GM21529 (cell line): ENCODE results near the gene GPR155.

Source experiments
- ATAC-seq: cut with Tn5 transposase; IDR thresholded peaks from one replicate; pipeline ENCODE4 v1.9.1; 2021; ENCODE audit not compliant: unreplicated experiment

The GPR155 gene, protein sequence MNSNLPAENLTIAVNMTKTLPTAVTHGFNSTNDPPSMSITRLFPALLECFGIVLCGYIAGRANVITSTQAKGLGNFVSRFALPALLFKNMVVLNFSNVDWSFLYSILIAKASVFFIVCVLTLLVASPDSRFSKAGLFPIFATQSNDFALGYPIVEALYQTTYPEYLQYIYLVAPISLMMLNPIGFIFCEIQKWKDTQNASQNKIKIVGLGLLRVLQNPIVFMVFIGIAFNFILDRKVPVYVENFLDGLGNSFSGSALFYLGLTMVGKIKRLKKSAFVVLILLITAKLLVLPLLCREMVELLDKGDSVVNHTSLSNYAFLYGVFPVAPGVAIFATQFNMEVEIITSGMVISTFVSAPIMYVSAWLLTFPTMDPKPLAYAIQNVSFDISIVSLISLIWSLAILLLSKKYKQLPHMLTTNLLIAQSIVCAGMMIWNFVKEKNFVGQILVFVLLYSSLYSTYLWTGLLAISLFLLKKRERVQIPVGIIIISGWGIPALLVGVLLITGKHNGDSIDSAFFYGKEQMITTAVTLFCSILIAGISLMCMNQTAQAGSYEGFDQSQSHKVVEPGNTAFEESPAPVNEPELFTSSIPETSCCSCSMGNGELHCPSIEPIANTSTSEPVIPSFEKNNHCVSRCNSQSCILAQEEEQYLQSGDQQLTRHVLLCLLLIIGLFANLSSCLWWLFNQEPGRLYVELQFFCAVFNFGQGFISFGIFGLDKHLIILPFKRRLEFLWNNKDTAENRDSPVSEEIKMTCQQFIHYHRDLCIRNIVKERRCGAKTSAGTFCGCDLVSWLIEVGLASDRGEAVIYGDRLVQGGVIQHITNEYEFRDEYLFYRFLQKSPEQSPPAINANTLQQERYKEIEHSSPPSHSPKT

DNA sequence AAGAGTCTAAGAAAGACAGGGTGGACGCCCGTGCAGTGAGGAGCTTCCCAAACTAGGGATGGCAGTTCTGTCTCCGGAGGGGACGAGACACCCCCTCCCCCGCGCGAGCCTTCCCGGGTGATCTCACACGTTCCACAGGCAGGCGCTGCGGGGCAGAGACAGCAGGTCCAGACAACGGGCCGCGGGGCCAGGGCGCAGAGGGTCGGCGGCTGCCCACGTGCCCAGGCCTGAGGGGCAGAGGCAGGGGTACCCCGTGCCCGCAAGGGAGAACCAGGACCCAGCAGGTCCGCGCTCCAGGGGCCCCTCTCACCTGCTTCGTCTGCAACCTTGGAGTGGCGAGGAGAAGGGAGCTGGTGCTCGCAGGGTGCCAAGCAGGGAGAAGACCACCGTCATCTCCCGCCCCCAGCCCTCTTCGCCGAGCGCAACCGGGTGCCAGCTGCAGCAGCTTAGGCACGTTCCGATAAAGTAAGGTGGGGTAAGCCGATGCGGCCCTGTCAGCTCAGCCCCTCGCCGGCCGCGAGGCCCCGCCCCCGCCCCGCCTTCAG lies at the start of gene GPR155:
TSS of gene GPR155 (minus strand) at position 467 of the 545 bp plus-strand sequence. CDS start 5,073 bp downstream, outside the sequence.
- peak; percentile 47 for ATAC-seq

DNA sequence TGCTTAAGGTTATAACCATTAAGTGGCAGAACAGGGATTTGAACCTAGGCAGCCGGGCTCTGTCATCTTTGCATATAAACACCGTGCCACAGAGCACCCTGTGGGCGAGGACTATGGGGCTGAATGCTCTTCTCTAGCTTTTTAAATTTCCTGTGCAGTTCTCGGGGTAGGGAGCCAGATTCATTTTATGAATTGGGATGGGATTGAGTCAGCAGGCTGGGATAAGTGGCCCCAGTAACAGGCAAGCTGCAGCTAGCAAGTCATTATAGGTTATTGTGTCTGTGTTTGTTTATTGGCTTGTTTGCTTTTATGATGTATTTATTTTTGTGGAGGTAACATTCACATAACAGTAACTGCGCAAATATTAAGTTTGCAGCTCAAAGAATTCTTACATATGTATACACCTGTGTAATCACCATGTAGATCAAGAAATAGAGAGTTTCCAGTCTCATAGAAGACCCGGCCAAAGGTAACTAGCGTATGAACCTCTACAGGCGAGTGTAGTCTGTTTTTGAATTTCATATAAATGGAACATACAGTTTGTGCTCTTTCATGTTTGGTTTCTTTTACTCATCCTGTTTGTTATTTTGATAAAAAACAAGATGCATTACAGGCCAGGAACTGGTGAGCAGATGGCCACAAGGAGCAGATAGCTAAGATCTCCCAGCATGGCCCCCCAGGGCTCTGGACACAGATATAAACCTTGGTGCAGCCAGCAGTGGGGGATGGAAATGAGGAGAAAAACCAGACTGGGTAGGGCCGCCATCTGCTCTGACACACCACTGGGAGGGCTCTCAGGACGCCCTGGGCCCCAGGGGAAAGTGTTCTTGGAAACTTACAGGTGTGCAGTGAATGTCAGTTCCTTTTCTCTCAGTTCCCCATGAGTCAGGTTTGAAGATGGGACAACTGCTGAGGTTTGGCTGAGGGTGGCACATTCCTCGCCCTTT lies 49.2 kb upstream of the GPR155 start:
- peak; percentile 66 for ATAC-seq

DNA sequence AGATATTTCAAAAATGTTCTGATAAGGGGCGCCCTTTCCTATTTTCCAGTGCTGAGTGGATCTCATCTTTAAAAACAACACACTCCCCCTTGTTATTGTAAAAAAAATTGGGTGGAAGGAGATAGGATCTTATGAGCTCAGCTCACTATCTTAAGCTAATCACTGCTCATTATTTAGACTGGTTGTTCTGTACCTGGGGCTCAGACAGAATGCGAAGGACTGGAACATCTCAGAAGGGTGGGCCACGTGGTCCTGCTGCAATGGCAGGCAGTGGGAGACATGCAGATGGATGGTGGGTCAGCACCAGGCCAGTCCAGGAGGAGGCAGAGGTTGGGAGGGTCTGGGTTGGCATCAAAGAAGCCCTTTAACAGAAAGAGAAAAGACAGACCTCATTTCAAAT lies 48.3 kb upstream of the GPR155 start:
- ATAC-seq: no peak

DNA sequence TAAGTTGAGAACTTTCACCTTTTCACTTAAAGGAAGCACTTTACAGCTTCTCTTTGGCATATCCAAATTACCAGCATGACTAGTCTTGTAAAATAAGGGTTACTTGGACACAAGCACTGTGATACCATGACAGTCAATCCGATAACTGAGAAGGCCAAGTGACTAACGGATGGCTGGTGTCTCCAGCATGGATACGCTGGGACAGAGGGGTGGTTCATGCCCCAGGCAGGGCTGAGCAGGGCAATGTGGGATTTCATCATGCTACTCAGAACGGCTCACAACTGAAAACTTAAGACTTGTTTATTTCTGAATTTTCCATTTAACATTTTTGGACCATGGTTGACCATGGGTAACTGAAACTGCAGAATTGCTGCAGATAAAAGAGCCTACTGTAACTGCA lies 43.1 kb upstream of the GPR155 start:
- no peak for ATAC-seq

DNA sequence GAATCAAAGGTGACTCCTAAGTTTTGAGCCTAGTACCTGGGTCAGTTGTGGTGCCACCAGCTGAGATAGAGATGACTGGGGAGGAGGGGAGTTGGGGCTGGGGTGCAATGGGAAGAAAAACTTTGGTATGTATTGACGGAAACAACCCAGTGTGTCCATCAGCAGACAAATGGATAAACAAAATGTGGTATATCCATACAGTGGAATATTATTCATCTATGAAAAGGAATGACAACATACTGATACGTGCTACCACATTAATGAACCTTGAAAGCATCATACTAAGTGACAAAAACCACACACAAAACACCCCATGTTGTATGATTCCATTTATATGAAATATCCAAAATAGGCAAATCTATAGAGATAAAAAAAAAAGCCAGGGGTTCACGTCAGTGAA lies 41.1 kb upstream of the GPR155 start:
- ATAC-seq: no peak

DNA sequence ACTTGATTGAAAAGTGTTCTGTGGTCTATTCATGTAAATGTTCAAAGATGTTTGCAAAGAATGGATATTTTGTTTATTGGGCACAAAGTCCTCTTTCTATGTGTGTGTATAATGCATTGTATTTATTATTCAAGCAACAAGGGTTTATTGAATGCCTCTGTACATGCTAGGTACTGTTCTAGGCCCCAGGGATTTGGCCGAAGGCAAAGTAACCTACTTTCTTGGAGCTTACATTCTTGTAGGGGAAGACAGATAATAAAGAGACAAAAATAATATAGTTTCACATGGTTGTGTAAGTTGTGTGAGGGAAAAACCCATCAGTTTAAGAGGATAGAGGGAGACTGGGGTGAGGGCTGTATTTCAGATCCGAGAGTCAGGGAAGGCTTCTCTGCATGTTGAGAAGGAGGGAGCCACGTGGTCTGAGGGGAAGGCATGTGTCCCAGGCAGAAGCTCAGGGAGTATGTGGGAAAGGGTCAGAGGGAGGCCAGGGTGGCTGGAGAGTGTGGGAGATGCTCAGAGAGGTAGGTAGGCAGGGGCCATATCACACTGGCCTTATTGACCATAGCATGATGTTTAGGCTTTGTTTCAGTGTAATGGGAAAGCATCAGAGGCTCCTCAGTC lies 40.4 kb upstream of the GPR155 start:
- ATAC-seq: no peak

DNA sequence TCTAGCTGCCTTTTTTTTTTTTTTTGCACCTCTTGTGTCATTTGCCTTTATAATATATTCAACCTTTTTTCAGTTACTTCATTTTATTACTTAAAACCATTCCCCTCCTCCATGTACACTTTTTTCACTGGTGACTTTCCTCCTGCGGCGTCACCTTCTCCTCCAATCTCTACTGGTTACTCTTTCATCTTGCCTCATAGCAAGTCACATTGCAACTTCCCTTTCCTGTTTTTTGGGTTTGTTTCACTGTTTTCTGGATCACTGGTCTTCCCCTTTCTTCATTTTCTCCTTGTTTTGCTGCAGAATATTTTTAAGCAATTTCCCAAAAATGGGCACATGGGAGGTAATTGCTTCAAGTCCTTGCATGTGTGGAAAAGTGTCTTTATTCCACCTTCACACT lies 37.7 kb upstream of the GPR155 start:
- ATAC-seq: no peak

DNA sequence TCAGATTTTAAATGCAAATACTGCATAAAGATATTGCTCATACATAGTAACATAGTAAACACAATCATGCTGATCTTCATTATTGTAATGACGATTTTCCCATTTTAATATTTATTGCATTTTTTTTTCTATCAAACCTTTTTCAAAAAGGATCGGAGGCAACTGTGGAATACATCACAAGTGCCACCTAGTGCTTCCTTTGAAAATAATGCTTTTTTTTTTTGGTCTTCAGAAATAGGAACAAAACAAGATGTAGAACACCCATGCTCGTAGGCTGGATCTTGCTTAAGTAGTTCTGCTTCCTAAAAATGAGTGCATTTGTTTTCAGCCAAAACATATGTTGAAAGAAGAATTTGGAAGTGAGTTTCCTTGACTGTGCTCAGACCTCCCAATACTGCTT lies 35.7 kb upstream of the GPR155 start:
- ATAC-seq: no peak

DNA sequence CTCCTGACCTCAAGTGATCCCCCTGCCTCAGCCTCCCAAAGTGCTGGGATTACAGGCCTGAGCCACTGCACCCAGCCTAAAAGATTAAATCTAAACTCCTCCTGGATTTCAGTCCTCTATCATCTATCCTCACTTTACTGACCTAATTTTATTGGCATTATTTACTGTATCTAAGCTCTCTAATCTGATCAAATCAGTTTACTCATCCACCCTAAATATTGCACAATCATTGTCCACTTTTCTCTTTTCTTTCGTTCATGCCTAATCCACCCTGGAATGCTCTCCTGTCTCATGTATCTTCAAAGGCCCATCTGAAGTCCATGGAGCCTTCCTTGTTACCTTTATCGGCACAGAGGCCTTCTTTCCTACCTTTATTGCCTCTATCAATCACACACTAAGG lies 31.6 kb upstream of the GPR155 start:
- ATAC-seq: no peak

DNA sequence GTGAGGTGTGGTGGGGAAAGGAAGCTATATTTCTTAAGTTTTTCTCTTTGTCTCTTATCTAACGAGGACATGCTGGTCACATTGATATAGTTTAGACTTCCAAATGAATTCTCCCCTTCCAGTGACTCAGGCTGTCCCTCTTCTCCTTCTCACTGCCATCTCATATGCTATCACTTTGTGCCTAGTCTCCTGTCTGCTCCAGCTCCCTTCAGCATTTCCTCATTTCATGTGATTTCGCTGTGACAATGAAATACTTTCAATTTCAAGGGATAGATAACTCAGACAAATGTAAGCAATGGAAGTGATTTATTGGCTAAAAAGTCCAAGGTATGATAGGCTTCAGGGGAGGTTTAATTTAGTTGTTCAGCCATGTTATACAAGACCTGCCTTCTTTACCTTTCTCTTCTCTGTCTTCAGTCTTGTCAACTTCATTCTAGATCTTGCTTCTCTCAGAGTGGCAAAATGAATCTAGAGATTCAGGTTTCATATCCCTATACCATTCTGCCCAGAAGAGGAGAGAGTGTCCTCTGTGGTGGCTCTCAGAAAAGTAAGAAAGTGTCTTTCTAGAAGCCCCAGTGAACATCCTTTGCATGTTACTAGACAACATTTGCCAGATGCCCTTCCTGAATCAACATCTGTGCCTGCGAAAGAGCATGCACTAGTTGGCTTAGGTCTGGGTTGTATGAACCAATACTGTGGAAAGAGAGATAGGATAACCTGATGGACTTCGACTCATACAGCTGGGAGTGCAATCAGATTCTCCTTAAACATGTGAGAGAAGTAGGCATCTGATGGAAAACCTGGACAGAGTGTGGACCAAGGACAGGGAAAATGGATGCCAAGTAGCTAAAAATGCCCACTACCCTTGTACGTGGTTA lies 29.9 kb upstream of the GPR155 start:
- ATAC-seq: no peak

DNA sequence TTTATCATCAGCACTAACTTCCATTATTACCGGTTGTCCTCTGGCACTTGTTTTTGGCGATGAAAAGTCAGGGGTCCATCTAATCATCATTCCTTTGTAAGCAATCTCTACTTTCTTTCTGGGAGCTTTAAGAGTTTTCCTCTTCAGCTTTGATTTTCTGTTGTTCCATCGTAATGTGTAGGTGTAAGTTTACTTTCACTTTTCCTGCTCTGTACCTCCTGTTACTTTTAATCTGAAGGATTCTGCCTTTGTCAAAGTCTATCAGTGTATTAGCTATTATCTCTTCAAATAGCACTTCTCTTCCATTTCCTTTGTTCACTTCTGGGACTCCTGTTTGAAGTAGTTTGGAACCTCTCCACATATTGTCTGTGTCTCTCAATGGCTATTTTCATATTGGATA lies 25.5 kb upstream of the GPR155 start:
- no peak for ATAC-seq

DNA sequence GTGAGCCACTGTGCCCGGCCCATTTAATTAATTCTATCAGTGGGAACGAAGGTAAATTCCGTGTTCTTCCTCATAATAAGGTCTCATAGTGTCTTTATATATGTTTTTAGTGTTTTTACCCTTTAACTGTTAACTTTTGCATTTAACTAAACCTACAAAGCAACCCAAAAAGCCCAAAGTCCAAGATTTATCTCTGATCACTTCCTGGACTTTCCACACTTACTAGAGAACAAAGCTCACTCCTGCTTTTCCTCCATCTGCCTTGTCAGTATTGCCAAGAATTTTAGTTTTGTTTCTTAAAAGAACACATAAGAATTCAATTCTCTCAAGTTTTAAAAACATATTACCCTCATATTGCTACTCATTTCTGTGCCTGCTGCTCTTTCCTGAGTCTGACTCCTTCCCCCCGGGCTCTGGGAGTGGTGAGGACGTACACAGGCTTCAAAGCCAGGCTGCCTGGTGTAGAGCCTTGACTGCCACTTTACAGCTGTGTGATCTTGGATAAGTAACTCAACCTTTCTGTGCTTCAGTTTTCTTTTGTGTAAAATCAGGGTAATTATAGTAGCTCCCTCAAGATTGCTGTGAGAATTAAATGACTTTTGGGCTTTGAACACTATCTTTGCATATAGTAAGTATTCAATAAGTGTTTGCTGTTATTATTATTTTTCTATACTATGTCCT lies 24.9 kb upstream of the GPR155 start:
- ATAC-seq: no peak

DNA sequence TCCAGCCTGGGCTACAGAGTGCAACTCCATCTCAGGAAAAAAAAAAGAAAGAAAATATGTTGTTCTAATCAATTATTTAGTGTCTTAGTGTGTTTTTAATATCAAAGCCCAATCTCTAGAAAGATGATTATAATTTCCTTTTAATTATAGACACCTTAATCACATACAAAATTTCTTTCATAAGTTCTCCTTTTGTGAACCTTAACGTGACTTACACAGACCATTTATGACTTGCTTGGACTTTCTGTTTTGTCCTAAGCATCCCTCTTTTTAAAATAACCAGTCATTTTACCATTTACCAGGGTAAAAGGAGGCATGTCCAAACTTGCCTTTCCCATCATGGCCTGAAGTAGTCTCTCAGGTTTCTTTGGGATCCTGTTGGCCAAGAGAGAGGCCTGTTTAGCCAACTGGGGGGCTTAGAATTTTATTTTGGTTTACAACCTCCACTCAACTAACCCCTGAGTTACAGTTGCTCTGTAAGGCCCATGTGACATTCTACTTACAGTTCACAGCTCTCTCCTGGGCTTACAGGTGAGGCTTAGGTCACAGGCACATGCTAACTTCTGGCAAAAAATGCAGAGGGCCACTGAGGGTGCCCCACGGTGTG lies 23.9 kb upstream of the GPR155 start:
- ATAC-seq: no peak

DNA sequence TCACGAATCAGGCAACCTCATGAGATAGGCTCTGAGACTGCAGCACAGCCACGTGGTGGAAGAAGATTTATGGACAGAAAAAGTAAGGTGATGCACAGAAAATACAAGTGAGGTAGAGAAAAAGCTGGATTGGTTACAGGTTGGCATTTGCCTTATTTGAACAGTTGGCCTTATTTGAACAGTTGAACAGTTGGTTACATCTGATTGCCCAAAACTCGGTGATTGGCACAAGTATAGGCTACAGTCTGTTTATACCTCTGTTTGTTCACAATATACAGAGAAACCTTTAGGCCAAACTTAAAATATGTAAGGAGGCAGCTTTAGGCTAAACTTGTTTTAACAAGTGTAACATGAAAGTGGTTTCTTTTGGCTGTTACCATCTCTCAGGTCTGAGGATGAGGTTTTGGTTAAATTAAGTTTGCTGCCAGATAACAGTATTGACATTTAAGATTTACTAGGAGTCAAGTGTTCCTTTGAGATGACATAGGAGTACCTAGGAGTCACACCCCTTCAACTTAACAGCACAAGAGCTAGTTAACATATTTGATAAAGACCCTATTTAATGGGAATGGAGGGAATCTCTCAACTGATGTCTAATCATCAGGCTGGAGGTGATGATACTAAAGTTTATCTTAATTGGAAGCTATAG lies 16.5 kb upstream of the GPR155 start:
- ATAC-seq: no peak

DNA sequence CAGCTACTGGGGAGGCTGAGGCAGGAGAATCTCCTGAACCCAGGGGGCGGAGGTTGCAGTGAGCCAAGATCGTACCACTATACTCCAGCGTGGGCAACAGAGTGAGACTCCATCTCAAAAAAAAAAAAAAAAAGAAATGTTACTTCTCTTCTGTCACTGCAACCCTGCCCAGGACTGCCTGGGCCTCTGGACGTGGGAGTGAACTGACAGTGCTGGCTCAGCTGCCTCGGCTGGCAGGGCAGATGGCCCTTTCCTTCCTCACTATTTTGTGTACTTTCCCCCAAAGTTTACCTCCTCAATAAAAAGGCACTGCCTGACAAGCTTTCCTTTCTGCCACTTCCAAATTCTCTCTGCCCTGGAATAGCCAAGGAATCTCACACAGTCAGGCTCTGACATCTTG lies 12.5 kb upstream of the GPR155 start:
- ATAC-seq: no peak

DNA sequence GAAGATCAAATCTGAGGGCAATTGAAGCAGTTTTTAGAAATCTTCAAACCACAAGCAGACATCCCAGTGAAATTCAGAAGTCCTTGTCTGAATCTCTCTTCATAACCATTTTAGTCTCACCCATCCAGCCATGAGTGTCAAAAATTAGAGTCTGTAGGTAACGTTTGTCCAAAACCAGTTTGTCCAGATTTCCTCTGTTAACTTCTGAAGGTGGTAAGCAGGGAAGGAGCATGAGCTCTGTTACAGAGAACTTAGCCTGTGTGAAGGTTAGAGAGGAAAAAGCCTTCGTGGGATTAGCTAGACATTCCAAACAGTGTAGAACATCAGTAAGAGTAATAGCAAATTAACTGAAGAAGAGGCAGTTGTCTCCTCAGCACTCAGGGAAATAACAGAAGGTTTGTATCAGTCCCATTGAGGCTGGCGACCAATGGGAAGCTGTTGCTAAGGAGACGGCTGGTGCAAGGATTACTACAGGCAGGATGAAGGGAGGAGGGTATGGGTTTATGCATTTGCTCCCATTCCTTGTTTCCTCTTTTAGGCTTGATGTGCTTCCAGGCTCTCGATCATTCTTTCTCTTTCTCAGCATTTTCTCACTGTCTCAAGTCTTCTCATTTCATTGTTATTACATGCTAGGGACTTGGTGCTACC lies 8.7 kb upstream of the GPR155 start:
- no peak for ATAC-seq

DNA sequence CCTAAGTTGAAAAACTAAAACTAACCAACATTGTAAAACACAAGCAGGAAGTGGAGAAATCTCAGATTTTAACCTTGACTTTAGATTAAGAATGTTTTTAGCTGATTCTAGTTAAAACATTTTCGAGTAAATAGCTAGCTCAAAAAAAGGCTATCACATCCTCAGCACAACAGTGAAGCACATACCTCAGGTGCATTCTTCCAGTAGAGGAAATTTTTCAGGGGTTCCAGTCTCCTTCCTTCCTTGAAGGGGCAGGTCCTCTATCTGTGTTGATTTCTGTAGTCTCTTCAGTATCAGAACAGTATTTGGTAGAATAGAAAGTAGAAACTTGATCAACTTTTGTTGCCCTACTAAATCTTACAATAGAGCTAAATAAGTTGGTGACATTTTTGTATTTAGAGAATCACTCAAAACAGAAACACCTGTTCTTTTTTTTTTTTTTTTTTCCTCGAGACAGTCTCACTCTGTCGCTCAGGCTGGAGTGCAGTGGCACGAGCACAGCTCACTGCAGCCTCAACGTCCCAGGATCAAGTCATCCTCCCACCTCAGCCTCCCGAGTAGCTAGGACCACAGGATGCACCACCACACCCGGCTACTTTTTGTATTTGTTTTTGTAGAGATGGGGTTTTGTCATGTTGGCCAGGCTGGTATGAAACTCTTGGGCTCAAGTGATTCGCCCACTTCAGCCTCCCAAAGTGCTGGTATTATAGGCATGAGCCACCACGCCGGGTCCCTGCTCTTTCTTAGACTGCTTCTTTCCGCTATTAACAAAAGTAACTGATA lies 6.9 kb upstream of the GPR155 start:
- ATAC-seq: peak; percentile 41
